Upper lobe of left lung (tissue), 4 donors: Measurements from ENCODE around the gene FRAS1.

Source experiments
- CTCF ChIP-seq, 6 experiments: fragments of 450-650 bp in 4 of 6; fragments of 200-600 bp in 2 of 6; sonication (generic) in 2 of 6; IDR thresholded peaks; one replicate each; pipeline ENCODE4 v1.5.1; 2016 to 2019; ENCODE audit warnings: antibody characterized with exemption in 6 of 6
- EP300 ChIP-seq, 4 donors: sonication (generic); formaldehyde crosslinking; IDR thresholded peaks; one replicate each; pipeline ENCODE4 v1.5.1; 2017; ENCODE audit warnings: antibody characterized with exemption in 4 of 4, control low read depth in 2 of 4
- POLR2AphosphoS5 ChIP-seq, 2 donors: sonication (generic); formaldehyde crosslinking; IDR thresholded peaks; one replicate each; pipeline ENCODE4 v1.5.1; 2017; ENCODE audit warnings: antibody characterized with exemption in 2 of 2

- no peak for TF ChIP-seq POLR2AphosphoS5 (IDR thresholded peaks at IDR 0.05)
- TF ChIP-seq CTCF (IDR thresholded peaks at IDR 0.05): no peak
- TF ChIP-seq EP300 (IDR thresholded peaks at IDR 0.05): no peak
Observed at GRCh38 chr4:78565971-78566372, 508.8 kb downstream of the FRAS1 start.
